ENCODE results near the gene SENP2.

SENP2 gene

DNA sequence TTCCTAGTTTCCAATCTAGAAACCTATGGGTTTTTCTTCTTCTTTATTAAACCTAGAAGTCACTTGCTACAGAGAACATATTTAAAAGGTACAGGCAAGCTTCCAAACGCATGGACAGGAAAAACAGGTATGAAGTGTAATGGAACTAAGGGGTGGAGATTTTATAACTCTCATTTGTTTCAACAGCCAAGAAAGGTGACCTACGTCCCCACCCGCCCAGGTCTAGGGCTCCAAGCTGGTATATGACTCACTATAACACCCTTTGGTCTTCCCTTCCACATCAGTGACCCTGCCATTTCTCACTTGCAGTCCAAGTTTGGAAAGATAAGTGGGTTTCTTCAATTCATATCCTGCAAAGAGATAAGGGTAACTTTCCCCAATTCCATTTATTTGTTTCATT is 27.7 kb upstream of the SENP2 start:
- no peak for TF ChIP-seq CTCF (IDR thresholded peaks at IDR 0.05; ENCODE audit: low read length)
- no peak for TF ChIP-seq EZH2 (optimal IDR thresholded peaks at IDR 0.05; ENCODE audit: low read depth, low read length)
- no peak for TF ChIP-seq EZH2phosphoT487 (IDR thresholded peaks at IDR 0.05; ENCODE audit: low read length)
- Histone ChIP-seq H3K4me2 (ENCODE audit: low read depth, low read length) (peak overlapping the region; percentile 52), H3K4me1 (ENCODE audit: low read length) (peaks cover 10% of the 10 kb centered on the region), H4K20me1 (ENCODE audit: insufficient read depth, low read length) (no peaks in the 10 kb centered on the region), H3K9me2 (replicated peaks; ENCODE audit: insufficient read depth, low read length) (no peaks in the 10 kb centered on the region), H3K36me3 (replicated peaks; ENCODE audit: insufficient read depth, low read length) (no peaks in the 10 kb centered on the region), H3K4me3 (ENCODE audit: low read length) (peak overlapping the region; percentile 13), H2AFZ (ENCODE audit: low read length) (peak overlapping the region; percentile 59), H3K9ac (ENCODE audit: low read length) (no peak overlapping the region; the same call in 1 of the 2 replicates), H3K9me3 (replicated peaks; ENCODE audit: insufficient read depth, low read length) (no peaks in the 10 kb centered on the region), H3K27ac (ENCODE audit: low read length) (peak overlapping the region; percentile 38; the same call in 1 of the 2 replicates), H3F3A (ENCODE audit: insufficient read depth, low read length) (peaks cover 7% of the 10 kb centered on the region; the same call in 1 of the 2 replicates), H3K79me2 (ENCODE audit: low read length) (no peaks in the 10 kb centered on the region), H3K27me3 (replicated peaks; ENCODE audit: insufficient read depth, low read length) (no peaks in the 10 kb centered on the region)
- no peak for DNase-seq

GRCh38 chr3:185559706-185560090 is 26.4 kb upstream of the SENP2 start:
- DNase-seq: no peak
- H3K9ac ChIP-seq (ENCODE audit: low read length): peak overlapping the region; percentile 37; the same call in 1 of the 2 replicates
- H3K9me3 ChIP-seq (replicated peaks; ENCODE audit: insufficient read depth, low read length): no peaks in the 10 kb centered on the region
- H3K27me3 ChIP-seq (replicated peaks; ENCODE audit: insufficient read depth, low read length): no peaks in the 10 kb centered on the region
- peak overlapping the region; percentile 52; the same call in 1 of the 2 replicates for H3K4me2 ChIP-seq (ENCODE audit: low read depth, low read length)
- H3K4me3 ChIP-seq (ENCODE audit: low read length): peak overlapping the region; percentile 42
- H3K9me2 ChIP-seq (replicated peaks; ENCODE audit: insufficient read depth, low read length): no peaks in the 10 kb centered on the region
- no peak overlapping the region for H3K27ac ChIP-seq (ENCODE audit: low read length)
- no peaks in the 10 kb centered on the region for H3K36me3 ChIP-seq (replicated peaks; ENCODE audit: insufficient read depth, low read length)
- peaks cover 7% of the 10 kb centered on the region; the same call in 1 of the 2 replicates for H3F3A ChIP-seq (ENCODE audit: insufficient read depth, low read length)
- H3K79me2 ChIP-seq (ENCODE audit: low read length): no peaks in the 10 kb centered on the region
- no peaks in the 10 kb centered on the region for H4K20me1 ChIP-seq (ENCODE audit: insufficient read depth, low read length)
- peak overlapping the region; percentile 80 for H2AFZ ChIP-seq (ENCODE audit: low read length)
- peaks cover 10% of the 10 kb centered on the region for H3K4me1 ChIP-seq (ENCODE audit: low read length)
- TF ChIP-seq EZH2phosphoT487 (IDR thresholded peaks at IDR 0.05; ENCODE audit: low read length) (no peak), EZH2 (optimal IDR thresholded peaks at IDR 0.05; ENCODE audit: low read depth, low read length) (no peak), CTCF (IDR thresholded peaks at IDR 0.05; ENCODE audit: low read length) (no peak)

DNA sequence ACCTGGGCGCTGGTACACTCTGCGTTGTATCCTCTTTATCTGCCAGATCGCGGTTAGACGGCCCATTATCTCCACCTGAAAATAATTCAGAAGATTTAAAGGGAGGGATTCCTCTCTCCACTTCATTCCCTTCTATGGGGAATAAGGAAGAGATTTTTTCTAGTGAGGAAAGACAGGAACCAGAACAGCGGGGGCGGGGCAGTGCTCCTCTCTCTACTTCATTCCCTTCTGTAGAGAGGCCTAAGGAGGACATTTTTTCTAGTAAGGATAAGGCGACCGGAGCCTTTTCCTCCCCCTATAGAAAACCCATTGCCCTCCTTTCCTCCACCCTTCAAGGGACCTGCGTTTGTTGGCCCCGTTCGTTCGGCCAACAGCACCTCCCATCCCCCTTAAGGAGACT is 25.4 kb upstream of the SENP2 start:
- Histone ChIP-seq H4K20me1 (ENCODE audit: insufficient read depth, low read length) (no peaks in the 10 kb centered on the region), H2AFZ (ENCODE audit: low read length) (no peak overlapping the region), H3K9me2 (replicated peaks; ENCODE audit: insufficient read depth, low read length) (no peaks in the 10 kb centered on the region), H3K9ac (ENCODE audit: low read length) (no peak overlapping the region), H3K79me2 (ENCODE audit: low read length) (no peaks in the 10 kb centered on the region), H3K27ac (ENCODE audit: low read length) (no peak overlapping the region), H3K36me3 (replicated peaks; ENCODE audit: insufficient read depth, low read length) (no peaks in the 10 kb centered on the region), H3F3A (ENCODE audit: insufficient read depth, low read length) (peaks cover 7% of the 10 kb centered on the region; the same call in 1 of the 2 replicates), H3K4me2 (ENCODE audit: low read depth, low read length) (no peak overlapping the region), H3K4me3 (ENCODE audit: low read length) (no peak overlapping the region), H3K4me1 (ENCODE audit: low read length) (peaks cover 10% of the 10 kb centered on the region), H3K9me3 (replicated peaks; ENCODE audit: insufficient read depth, low read length) (no peaks in the 10 kb centered on the region), H3K27me3 (replicated peaks; ENCODE audit: insufficient read depth, low read length) (no peaks in the 10 kb centered on the region)
- TF ChIP-seq CTCF (IDR thresholded peaks at IDR 0.05; ENCODE audit: low read length) (no peak), EZH2 (optimal IDR thresholded peaks at IDR 0.05; ENCODE audit: low read depth, low read length) (no peak), EZH2phosphoT487 (IDR thresholded peaks at IDR 0.05; ENCODE audit: low read length) (no peak)
- DNase-seq: no peak
